Measurements from ENCODE around the gene CRHBP. TPM values are rescaled to one million over a fixed set of nuclear protein-coding genes. Genes with fewer than 3 reads are reported as not detected.
"Not testable (repeated sequence)": the region's sequence is repeated elsewhere in the genome, so short reads cannot be mapped to it uniquely, and the experiment has no call there.

CRHBP gene
- total RNA-seq, 1 experiment from 2014 or later = 1.3 TPM

- DNase-seq (ENCODE audit: low read depth) = peak; percentile 68
Measured at GRCh38 chr5:76958991-76959767, 6.3 kb downstream of the CRHBP start.

GRCh38 chr5:76960004-76960625 is 7.3 kb downstream of the CRHBP start:
- DNase-seq (ENCODE audit: low read depth) = peak; percentile 83

- no peak for DNase-seq (ENCODE audit: low read depth)
Measured at GRCh38 chr5:76964060-76964459, 11.2 kb downstream of the CRHBP start.

- no peak for DNase-seq (ENCODE audit: low read depth)
Measured at GRCh38 chr5:76971511-76971910, 18.7 kb downstream of the CRHBP start.

GRCh38 chr5:76972689-76973088 is 19.8 kb downstream of the CRHBP start:
- no peak for DNase-seq (ENCODE audit: low read depth)

- no peak for DNase-seq (ENCODE audit: low read depth)
Measured at GRCh38 chr5:76974785-76975184, 21.9 kb downstream of the CRHBP start.

GRCh38 chr5:76978869-76979268 is 26.0 kb downstream of the CRHBP start:
- no peak for DNase-seq (ENCODE audit: low read depth)

- DNase-seq (ENCODE audit: low read depth) = no peak
Measured at GRCh38 chr5:76980518-76981144, 27.8 kb downstream of the CRHBP start.

- no peak for DNase-seq (ENCODE audit: low read depth)
Measured at GRCh38 chr5:76982450-76982849, 29.6 kb downstream of the CRHBP start.

- DNase-seq (ENCODE audit: low read depth) = peak; percentile 9
Measured at GRCh38 chr5:76983468-76983867, 30.6 kb downstream of the CRHBP start.

- DNase-seq (ENCODE audit: low read depth) = no peak
Measured at GRCh38 chr5:76986825-76987526, 34.1 kb downstream of the CRHBP start.

- DNase-seq (ENCODE audit: low read depth) = no peak
Measured at GRCh38 chr5:76990899-76991459, 38.1 kb downstream of the CRHBP start.

- DNase-seq (ENCODE audit: low read depth) = not testable (repeated sequence)
Measured at GRCh38 chr5:76993436-76993835, 40.6 kb downstream of the CRHBP start.

- DNase-seq (ENCODE audit: low read depth) = no peak
Measured at GRCh38 chr5:76994337-76994736, 41.5 kb downstream of the CRHBP start.

GRCh38 chr5:76998251-76998650 is 45.4 kb downstream of the CRHBP start:
- not testable (repeated sequence) for DNase-seq (ENCODE audit: low read depth)

GRCh38 chr5:76999451-76999850 is 46.6 kb downstream of the CRHBP start:
- peak; percentile 67 for DNase-seq (ENCODE audit: low read depth)

GRCh38 chr5:77003246-77003645 is 50.4 kb downstream of the CRHBP start:
- no peak for DNase-seq (ENCODE audit: low read depth)

GRCh38 chr5:77006124-77006523 is 53.3 kb downstream of the CRHBP start:
- no peak for DNase-seq (ENCODE audit: low read depth)

- DNase-seq (ENCODE audit: low read depth) = no peak
Measured at GRCh38 chr5:77008413-77008812, 55.6 kb downstream of the CRHBP start.

GRCh38 chr5:77010243-77010642 is 57.4 kb downstream of the CRHBP start:
- DNase-seq (ENCODE audit: low read depth) = no peak

GRCh38 chr5:77011498-77011897 is 58.7 kb downstream of the CRHBP start:
- no peak for DNase-seq (ENCODE audit: low read depth)

GRCh38 chr5:77012601-77013000 is 59.8 kb downstream of the CRHBP start:
- peak; percentile 26 for DNase-seq (ENCODE audit: low read depth)

Measured in Daoy (cell line).